Hepatocyte (in vitro differentiated cells): ENCODE data around the gene HCK. TPM values are rescaled to one million over a fixed set of nuclear protein-coding genes. Genes with fewer than 3 reads are reported as not detected.

Experiments used
- DNase-seq: peaks from one replicate; pipeline ENCODE4 v3.0.0-alpha.2; 2016; ENCODE audit warnings: low spot score
- H2AFZ ChIP-seq: fragments of 200-600 bp; sonication (generic); 2 replicates; pipeline ENCODE4 v1.6.0; 2016; ENCODE audit warnings: antibody characterized with exemption, mild to moderate bottlenecking
- H3K27ac ChIP-seq: fragments of 200-600 bp; sonication (generic); 2 replicates; pipeline ENCODE4 v1.5.1; 2016; ENCODE audit warnings: mild to moderate bottlenecking
- H3K27me3 ChIP-seq: fragments of 200-600 bp; sonication (generic); 2 replicates; pipeline ENCODE4 v1.6.1; 2016
- H3K36me3 ChIP-seq: fragments of 200-600 bp; sonication (generic); replicated peaks from 2 replicates; pipeline ENCODE4 v1.5.1; 2016; ENCODE audit warnings: low read depth; ENCODE audit not compliant: insufficient read depth
- H3K4me1 ChIP-seq: fragments of 200-600 bp; sonication (generic); 2 replicates; pipeline ENCODE4 v1.5.1; 2016; ENCODE audit warnings: mild to moderate bottlenecking, moderate library complexity; ENCODE audit not compliant: insufficient read depth
- H3K4me2 ChIP-seq: fragments of 200-600 bp; sonication (generic); 2 replicates; pipeline ENCODE4 v1.6.0; 2016
- H3K4me3 ChIP-seq: fragments of 200-600 bp; sonication (generic); 2 replicates; pipeline ENCODE4 v1.5.1; 2016; ENCODE audit warnings: mild to moderate bottlenecking
- H3K79me2 ChIP-seq: fragments of 200-600 bp; sonication (generic); 2 replicates; pipeline ENCODE4 v1.6.0; 2017; ENCODE audit warnings: mild to moderate bottlenecking
- H3K9me2 ChIP-seq: fragments of 200-600 bp; sonication (generic); replicated peaks from 2 replicates; pipeline ENCODE4 v1.6.0; 2017; ENCODE audit warnings: mild to moderate bottlenecking; ENCODE audit not compliant: insufficient read depth
- H3K9me3 ChIP-seq: fragments of 200-600 bp; sonication (generic); 2 replicates; pipeline ENCODE4 v1.5.1; 2016; ENCODE audit warnings: low read depth, mild to moderate bottlenecking
- H4K20me1 ChIP-seq: fragments of 200-600 bp; sonication (generic); 2 replicates; pipeline ENCODE4 v1.6.0; 2016; ENCODE audit warnings: mild to moderate bottlenecking; ENCODE audit not compliant: insufficient read depth, poor library complexity, severe bottlenecking
- CTCF ChIP-seq: fragments of 200-600 bp; sonication (generic); IDR thresholded peaks from 2 replicates; pipeline ENCODE4 v1.5.1; 2016; ENCODE audit warnings: antibody characterized with exemption, mild to moderate bottlenecking; ENCODE audit not compliant: poor library complexity
- EZH2 ChIP-seq: fragments of 200-600 bp; sonication (generic); IDR thresholded peaks from 2 replicates; pipeline ENCODE4 v1.6.1; 2016; ENCODE audit warnings: antibody characterized with exemption, mild to moderate bottlenecking, borderline replicate concordance
- EZH2phosphoT487 ChIP-seq: fragments of 200-600 bp; sonication (generic); IDR thresholded peaks from one replicate; pipeline ENCODE4 v1.6.1; 2018; ENCODE audit warnings: antibody characterized with exemption, mild to moderate bottlenecking, low read depth, moderate library complexity; ENCODE audit not compliant: unreplicated experiment, severe bottlenecking
- WGBS: methylation state at CpG from one replicate; pipeline ENCODE4 v1.1.6; 2016; ENCODE audit warnings: low lambda C conversion rate; ENCODE audit errors: missing lambda C conversion rate; 5-methylcytosine and 5-hydroxymethylcytosine counted together
- polyA plus RNA-seq: library from polyadenylated mRNA; unstranded; fragments of >200 nt; fragmentation: Nextera tagmentation; extraction: Ambion mirVana; gene quantifications from 2 replicates; pipeline ENCODE4 v1.2.1, GENCODE V29; 2016
- total RNA-seq: library from RNA; depleted of rRNA; stranded (reverse); fragments of >200 nt; gene quantifications from 2 replicates; pipeline ENCODE4 v1.2.3, GENCODE V29; 2014

Gene HCK
- total and polyA plus RNA-seq, 2 experiments from 2014 or later, result 0.54 to 2.2 TPM

DNA sequence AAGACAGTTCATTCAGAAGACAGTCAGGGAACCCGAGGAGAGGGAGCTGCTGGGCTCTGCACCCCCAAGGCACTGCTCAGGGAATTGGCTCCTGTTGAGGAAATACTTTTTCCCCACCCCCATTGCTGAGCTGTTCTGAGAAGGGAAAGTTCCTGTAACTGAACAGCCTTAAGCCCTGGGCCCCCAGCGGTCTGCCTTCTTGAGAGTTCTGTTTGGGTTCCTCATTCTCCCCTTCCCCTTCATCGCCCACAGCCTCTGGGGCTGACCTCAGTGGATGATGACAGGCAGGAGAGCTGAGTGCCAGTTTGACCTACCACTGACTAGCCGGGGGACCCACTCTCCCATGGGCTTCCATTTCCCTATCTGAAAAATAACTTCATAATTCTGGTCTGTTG is 10.7 kb downstream of the HCK start:
- Histone ChIP-seq H3K27ac (no peak overlapping the region), H3K4me1 (peaks cover 2% of the 10 kb centered on the region), H2AFZ (no peak overlapping the region), H3K27me3 (peaks cover 32% of the 10 kb centered on the region), H3K9me2 (no peaks in the 10 kb centered on the region), H4K20me1 (no peaks in the 10 kb centered on the region), H3K4me2 (no peak overlapping the region), H3K9me3 (no peaks in the 10 kb centered on the region), H3K36me3 (no peaks in the 10 kb centered on the region), H3K4me3 (no peak overlapping the region), H3K79me2 (no peaks in the 10 kb centered on the region)
- WGBS, result 67% methylated on average over 4 of the region's 4 CpGs
- no peak for DNase-seq
- TF ChIP-seq EZH2phosphoT487, result no peak
- TF ChIP-seq CTCF, result no peak
- no peak for TF ChIP-seq EZH2

- H3K36me3 ChIP-seq, result no peaks in the 10 kb centered on the region
- H2AFZ ChIP-seq, result no peak overlapping the region
- H3K4me2 ChIP-seq, result no peak overlapping the region
- no peak for TF ChIP-seq EZH2
- TF ChIP-seq EZH2phosphoT487, result no peak
- no peak for TF ChIP-seq CTCF
- DNase-seq, result no peak
- no peak overlapping the region for H3K4me3 ChIP-seq
- H3K9me2 ChIP-seq, result no peaks in the 10 kb centered on the region
- no peaks in the 10 kb centered on the region for H4K20me1 ChIP-seq
- peaks cover 2% of the 10 kb centered on the region for H3K4me1 ChIP-seq
- no peaks in the 10 kb centered on the region for H3K9me3 ChIP-seq
- H3K79me2 ChIP-seq, result no peaks in the 10 kb centered on the region
- no peak overlapping the region for H3K27ac ChIP-seq
- WGBS, result 76% methylated on average over 4 of the region's 4 CpGs
- peaks cover 26% of the 10 kb centered on the region for H3K27me3 ChIP-seq
These were observed 11.7 kb downstream of the HCK start for GRCh38 chr20:32063695-32064094.

- H3K79me2 ChIP-seq, result no peaks in the 10 kb centered on the region
These were observed 12.6 kb downstream of the HCK start for GRCh38 chr20:32064667-32065066.

More at GRCh38 chr20:32064667-32065066, 12.6 kb downstream of the HCK start:
- no peak for DNase-seq
- H3K4me3 ChIP-seq, result no peak overlapping the region
- H2AFZ ChIP-seq, result no peak overlapping the region
- no peak overlapping the region for H3K4me2 ChIP-seq
- no peaks in the 10 kb centered on the region for H3K36me3 ChIP-seq
- H3K4me1 ChIP-seq, result no peaks in the 10 kb centered on the region
- no peak overlapping the region for H3K27ac ChIP-seq
- 79% methylated on average over 7 of the region's 7 CpGs for WGBS
- no peaks in the 10 kb centered on the region for H3K9me3 ChIP-seq
- TF ChIP-seq EZH2 (no peak), EZH2phosphoT487 (no peak), CTCF (no peak)
- no peaks in the 10 kb centered on the region for H3K9me2 ChIP-seq
- H3K27me3 ChIP-seq, result peaks cover 18% of the 10 kb centered on the region
- H4K20me1 ChIP-seq, result no peaks in the 10 kb centered on the region
